Retina (tissue), 1 donor: ENCODE data around the gene ADH1B.
"Not testable (repeated sequence)": the region's sequence is repeated elsewhere in the genome, so short reads cannot be mapped to it uniquely, and the experiment has no call there.

Experiments
- DNase-seq: peaks from one replicate; pipeline ENCODE4 v3.0.0-alpha.2; 2016

Gene ADH1B

GRCh38 chr4:99323756-99324155 lies 2.6 kb upstream of the ADH1B start:
- no peak for DNase-seq

- not testable (repeated sequence) for DNase-seq
These were observed 3.4 kb downstream of the ADH1B start for GRCh38 chr4:99317811-99318210.

DNA sequence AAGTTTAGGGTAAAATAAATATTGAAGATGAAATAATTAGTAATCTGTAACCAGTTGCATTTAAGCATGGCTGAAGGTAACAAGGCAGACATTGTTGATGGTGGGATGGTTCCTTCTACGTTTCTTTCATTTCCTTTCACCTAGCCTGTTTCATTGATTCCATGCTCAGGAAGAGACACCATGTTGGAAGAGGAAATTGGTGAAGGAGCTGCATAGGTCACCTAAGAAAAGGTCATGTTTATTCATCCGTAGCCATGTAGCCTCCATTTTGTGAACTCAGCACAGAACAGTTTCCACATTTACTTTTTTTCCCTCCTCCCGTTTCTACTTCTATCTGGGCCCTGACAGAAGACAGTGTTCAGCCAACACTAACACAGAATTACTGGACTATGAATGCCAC lies 3.8 kb downstream of the ADH1B start:
- no peak for DNase-seq

DNA sequence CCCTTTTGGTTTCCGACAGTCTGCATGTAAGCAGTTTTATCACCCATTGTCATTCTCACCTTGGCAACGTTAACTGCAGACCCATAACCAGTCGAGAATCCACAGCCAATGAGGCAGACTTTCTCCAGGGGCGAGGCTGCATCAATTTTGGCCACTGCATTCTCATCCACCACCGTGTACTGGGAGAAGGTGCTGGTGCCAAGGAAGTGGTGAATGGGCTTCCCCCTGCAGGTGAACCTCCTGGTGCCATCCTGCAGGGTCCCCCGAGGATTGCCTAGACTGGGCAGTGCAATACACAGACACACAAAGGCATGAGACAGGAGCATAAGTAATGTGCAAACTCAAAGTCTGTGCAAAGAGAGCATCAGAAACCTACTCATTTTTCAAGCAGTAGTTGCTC lies 5.4 kb downstream of the ADH1B start:
- no peak for DNase-seq

DNA sequence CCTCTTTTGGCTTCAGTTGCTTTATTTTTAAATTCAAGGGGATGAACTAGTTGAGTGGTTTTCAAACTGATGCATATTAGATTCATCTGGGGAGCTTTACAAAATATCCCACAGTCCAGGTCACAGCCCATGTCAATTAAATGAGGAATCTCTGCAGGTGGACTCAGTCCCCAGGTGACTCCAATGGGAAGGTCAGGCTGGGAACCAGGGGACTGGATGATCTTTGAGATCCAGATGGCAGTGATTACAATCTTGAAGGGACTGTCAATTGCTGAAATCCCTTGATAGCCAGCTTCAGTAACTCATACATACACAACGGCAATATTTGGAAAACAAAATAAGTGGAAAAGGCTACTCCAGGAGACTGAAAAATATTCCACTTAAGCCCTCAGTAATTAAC lies 7.0 kb downstream of the ADH1B start:
- no peak for DNase-seq

DNA sequence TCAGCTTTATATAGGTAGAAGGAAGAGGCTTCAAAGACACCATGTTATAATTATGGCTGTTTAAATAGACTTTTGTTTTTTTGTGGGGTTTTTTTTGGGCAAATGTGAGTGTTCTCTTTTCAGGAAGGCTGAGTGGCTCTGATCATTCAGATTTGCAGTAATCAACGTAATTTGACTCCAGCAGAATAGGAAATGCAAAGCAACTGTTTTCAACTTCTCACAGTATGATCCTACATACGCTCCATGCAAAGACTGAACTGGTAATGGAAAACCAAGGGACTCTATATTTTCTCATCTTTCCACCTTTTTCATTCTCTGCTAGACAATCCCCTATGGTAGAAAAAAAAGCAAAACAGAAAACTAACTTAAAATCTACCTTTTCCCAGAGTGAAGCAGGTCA lies 10.8 kb downstream of the ADH1B start:
- DNase-seq = no peak

DNA sequence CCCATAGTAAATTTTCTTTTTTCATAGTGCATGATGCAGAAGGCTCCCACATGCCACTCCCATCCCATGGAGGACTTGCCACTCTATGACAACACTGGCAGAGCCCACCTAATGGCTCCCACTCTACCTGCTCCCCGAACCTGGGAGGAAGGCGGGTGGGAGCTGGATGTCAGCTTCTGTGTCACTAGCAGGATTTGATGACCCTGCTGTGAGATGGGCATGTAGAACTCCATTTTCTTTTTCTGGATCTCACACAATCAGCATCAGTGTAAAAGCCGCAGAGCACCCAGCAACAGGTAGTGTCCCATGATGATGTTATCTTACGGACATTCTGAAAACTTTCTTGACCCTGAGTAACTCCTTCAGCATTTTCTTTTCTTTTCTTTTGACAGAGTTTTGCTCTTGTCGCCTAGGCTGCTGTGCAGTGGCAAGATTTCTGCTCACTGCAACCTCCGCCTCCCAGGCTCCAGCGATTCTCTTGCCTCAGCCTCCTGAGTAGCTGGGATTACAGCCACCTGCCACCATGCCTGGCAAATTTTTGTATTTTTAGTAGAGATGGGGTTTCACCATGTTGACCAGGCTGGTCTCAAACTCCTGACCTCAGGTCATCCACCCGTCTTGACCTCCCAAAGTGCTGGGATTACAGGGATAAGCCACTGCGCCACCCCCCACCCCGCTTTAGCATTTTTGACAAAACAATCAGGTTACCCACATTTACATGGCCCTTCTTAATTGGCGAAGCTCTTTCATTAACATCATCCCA lies 15.4 kb downstream of the ADH1B start:
- no peak for DNase-seq

DNA sequence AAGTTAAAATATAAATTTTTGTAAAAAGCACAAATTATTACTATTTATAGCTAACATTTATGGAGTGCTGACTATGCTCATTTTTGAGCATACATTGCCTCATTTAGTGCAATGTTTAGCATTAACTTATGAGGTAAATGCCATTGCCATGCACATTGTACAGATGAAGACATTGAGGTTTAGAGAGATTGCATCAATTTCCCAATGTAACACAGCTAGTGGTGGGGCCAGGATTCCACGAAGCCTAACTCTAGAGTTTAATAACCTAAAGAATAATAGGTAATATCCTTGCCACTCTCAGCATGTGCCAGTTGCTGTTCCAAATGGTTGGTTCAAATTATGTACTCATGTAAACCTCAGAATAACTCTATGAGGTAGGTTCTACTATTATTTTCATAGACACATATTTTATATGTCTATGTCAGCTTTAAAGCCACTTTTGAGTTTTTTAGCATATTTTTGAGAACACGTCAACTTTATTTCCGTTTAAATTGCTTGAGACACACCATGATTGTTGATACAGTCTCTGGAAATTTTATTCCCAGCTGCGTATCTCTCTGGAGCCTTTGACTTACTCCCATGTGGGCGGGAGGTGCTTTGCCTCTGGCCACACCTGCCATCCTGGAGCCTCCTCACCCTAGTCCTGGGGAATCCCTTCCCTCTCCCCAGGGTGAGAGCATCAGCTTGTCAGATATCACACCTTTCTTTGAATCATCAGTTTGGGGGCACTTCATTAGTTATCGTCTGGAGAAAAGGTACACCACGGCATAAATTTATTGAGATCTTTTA lies 19.6 kb downstream of the ADH1B start:
- DNase-seq = no peak

- DNase-seq = no peak
These were observed 20.3 kb downstream of the ADH1B start for GRCh38 chr4:99300934-99301333.

GRCh38 chr4:99293357-99293756 lies 27.8 kb downstream of the ADH1B start:
- DNase-seq = no peak

DNA sequence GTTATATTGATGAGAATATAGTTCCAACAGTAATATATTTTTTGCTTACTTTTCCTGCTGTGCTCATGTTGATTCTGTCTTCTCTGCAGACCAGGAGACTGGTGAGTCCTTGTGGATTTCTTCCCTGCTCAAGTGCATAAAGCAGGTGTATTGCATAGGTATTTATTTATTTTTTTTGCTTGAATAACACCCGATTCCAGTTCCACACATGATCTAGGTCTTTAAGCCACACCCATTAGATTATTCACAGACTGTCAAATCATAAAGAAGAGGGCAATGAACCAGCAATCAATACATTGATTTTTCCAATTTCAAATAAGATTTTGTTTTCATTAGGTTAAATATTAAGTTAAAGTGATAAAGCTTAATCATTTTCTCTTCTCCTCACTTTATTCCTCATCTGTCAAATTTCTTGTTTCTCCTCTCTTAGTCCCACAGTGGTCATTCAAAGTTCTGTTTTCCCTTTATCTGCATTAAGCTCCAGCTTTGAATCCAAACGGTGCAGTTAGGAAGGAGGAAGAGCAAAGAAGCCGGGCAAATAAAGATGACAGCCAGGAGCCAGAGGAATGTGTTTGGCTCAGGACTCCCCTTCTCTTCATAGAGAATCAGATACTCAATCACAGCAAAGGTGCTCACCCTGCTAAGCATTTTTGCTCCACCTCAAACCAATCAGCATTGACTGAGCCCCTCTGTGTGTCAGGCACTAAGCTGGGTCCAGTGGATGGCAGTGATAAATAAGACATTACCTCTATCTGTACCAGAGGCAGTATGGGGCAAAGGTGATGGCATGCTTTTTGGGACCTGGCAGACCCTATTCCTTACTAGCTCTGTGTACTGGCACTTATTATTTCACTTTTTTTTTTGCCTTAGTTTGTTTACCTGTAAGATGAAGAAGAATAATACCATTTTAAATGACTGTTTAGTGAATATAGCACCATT lies 30.1 kb downstream of the ADH1B start, which contains the start of gene ADH1A:
TSS of gene ADH1A (minus strand) at position 138 of the 939 bp plus-strand sequence. CDS start at position 67, 71 bp downstream.
- DNase-seq = no peak

DNA sequence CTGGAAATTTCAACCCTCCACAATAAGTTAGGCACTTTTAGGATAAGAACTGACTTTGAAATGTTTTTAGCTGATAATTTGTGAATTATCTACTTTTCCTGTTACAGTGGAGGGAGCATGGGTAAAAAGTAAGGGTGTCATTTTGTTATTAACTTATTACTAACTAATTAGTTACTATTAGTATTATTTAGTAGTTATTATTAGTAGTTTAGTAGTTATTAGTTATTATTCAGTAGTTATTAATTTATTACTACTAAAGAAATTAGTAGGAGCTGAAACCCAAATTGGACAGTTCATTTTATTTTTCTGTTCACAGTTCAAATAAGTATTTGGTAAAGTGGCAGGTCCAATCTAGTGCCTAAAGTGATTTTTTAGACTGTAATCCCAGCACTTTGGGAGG lies 35.8 kb downstream of the ADH1B start:
- DNase-seq = no peak

GRCh38 chr4:99282731-99283130 lies 38.5 kb downstream of the ADH1B start:
- DNase-seq = no peak

DNA sequence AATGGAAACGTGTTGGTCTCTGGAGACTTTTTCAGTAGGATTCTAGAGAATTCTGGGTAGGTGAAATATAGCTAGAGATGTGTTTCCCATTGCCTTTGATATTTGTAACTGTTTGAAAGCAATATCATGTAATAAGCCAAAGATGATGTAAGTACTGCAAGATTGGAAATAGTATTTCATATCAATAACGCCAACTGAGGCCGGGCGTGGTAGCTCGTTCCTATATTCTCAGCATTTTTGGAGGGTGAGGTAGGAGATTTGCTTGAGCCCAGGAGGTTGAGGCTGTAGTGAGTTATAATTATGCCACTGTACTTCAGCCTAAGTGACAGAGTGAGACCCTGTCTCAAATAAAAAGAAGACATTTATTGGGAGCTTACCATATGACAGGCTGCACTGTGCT lies 39.9 kb downstream of the ADH1B start:
- no peak for DNase-seq

GRCh38 chr4:99276417-99276816 lies 44.8 kb downstream of the ADH1B start:
- DNase-seq = no peak

DNA sequence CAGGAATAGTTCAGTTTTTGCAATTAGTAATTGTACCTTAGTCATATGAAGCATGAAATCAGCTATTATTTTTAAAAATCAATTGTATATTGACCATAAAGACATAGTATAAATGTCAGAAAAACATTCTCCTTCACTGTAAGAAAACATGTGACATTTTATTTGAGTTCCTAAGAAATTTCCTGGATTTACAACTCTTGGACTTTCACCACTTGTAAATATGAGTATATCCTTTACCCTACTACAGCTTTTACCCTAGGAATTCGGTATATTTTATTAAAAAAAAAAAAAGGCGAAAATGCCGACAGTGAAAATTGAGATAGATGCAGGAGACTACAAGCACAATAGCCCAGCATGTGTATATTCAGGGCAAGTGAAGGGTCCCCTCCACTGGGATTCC lies 45.3 kb downstream of the ADH1B start:
- no peak for DNase-seq

- DNase-seq = no peak
These were observed 46.2 kb downstream of the ADH1B start for GRCh38 chr4:99275050-99275449.

GRCh38 chr4:99273704-99274103 lies 47.5 kb downstream of the ADH1B start:
- no peak for DNase-seq

GRCh38 chr4:99264927-99265326 lies 56.3 kb downstream of the ADH1B start:
- DNase-seq = no peak
